IPS-20b (cell line): ENCODE results near the gene PTPRD.

ENCODE experiments used
- H3K27ac ChIP-seq: one replicate; pipeline ENCODE4 v1.5.1; 2013; ENCODE audit warnings: low read length
- H3K27me3 ChIP-seq: 2 replicates; pipeline ENCODE4 v1.6.1; 2013; ENCODE audit warnings: mild to moderate bottlenecking, low read length, inconsistent platforms; ENCODE audit not compliant: insufficient read depth
- H3K36me3 ChIP-seq: 2 replicates; pipeline ENCODE4 v1.6.1; 2013; ENCODE audit warnings: low read depth, mild to moderate bottlenecking, inconsistent platforms, low read length, moderate library complexity; ENCODE audit not compliant: insufficient read depth
- H3K4me1 ChIP-seq: 2 replicates; pipeline ENCODE4 v1.6.1; 2013; ENCODE audit warnings: mild to moderate bottlenecking, control low read depth, inconsistent platforms, low read length, moderate library complexity; ENCODE audit not compliant: insufficient read depth
- H3K4me3 ChIP-seq: 2 replicates; pipeline ENCODE4 v1.5.1; 2013; ENCODE audit warnings: mild to moderate bottlenecking, low read length, inconsistent platforms
- H3K9ac ChIP-seq: 2 replicates; pipeline ENCODE4 v1.6.1; 2013; ENCODE audit warnings: low read depth, mild to moderate bottlenecking, inconsistent platforms, low read length, moderate library complexity
- H3K9me3 ChIP-seq: 2 replicates; pipeline ENCODE4 v1.6.1; 2013; ENCODE audit warnings: mild to moderate bottlenecking, low read depth, low read length, inconsistent platforms; ENCODE audit not compliant: insufficient read depth

PTPRD gene

GRCh38 chr9:9912459-9912858 lies 700.3 kb downstream of the PTPRD start:
- H3K9ac ChIP-seq, result no peak overlapping the region
- H3K4me1 ChIP-seq, result no peaks in the 10 kb centered on the region
- H3K36me3 ChIP-seq, result no peaks in the 10 kb centered on the region
- H3K9me3 ChIP-seq, result peaks cover 3% of the 10 kb centered on the region
- H3K4me3 ChIP-seq, result no peak overlapping the region
- no peak overlapping the region for H3K27ac ChIP-seq
- H3K27me3 ChIP-seq, result no peaks in the 10 kb centered on the region

GRCh38 chr9:9905736-9906135 lies 707.1 kb downstream of the PTPRD start:
- no peaks in the 10 kb centered on the region for H3K9me3 ChIP-seq
- no peaks in the 10 kb centered on the region; the same call in 1 of the 2 replicates for H3K4me1 ChIP-seq
- H3K9ac ChIP-seq, result no peak overlapping the region
- no peak overlapping the region for H3K4me3 ChIP-seq
- no peaks in the 10 kb centered on the region for H3K36me3 ChIP-seq
- no peaks in the 10 kb centered on the region for H3K27me3 ChIP-seq
- no peak overlapping the region for H3K27ac ChIP-seq

- Histone ChIP-seq H3K27ac (no peak overlapping the region), H3K9me3 (no peaks in the 10 kb centered on the region), H3K9ac (no peak overlapping the region), H3K4me1 (no peaks in the 10 kb centered on the region; the same call in 1 of the 2 replicates), H3K4me3 (no peak overlapping the region), H3K27me3 (no peaks in the 10 kb centered on the region), H3K36me3 (no peaks in the 10 kb centered on the region)
These were observed 708.8 kb downstream of the PTPRD start for GRCh38 chr9:9904041-9904440.

- Histone ChIP-seq H3K9ac (no peak overlapping the region), H3K36me3 (no peaks in the 10 kb centered on the region), H3K4me1 (no peaks in the 10 kb centered on the region; the same call in 1 of the 2 replicates), H3K4me3 (no peak overlapping the region), H3K27ac (no peak overlapping the region), H3K27me3 (no peaks in the 10 kb centered on the region), H3K9me3 (no peaks in the 10 kb centered on the region)
These were observed 711.2 kb downstream of the PTPRD start for GRCh38 chr9:9901624-9902023.

GRCh38 chr9:9893837-9894236 lies 719.0 kb downstream of the PTPRD start:
- Histone ChIP-seq H3K9me3 (no peaks in the 10 kb centered on the region), H3K27me3 (no peaks in the 10 kb centered on the region), H3K4me1 (peaks cover 11% of the 10 kb centered on the region), H3K4me3 (no peak overlapping the region), H3K36me3 (no peaks in the 10 kb centered on the region), H3K27ac (no peak overlapping the region), H3K9ac (no peak overlapping the region)

GRCh38 chr9:9892217-9892616 lies 720.6 kb downstream of the PTPRD start:
- H3K36me3 ChIP-seq, result no peaks in the 10 kb centered on the region
- no peak overlapping the region for H3K4me3 ChIP-seq
- H3K27me3 ChIP-seq, result no peaks in the 10 kb centered on the region

GRCh38 chr9:9881692-9882091 lies 731.1 kb downstream of the PTPRD start:
- no peaks in the 10 kb centered on the region for H3K27me3 ChIP-seq
- H3K9ac ChIP-seq, result no peak overlapping the region
- no peaks in the 10 kb centered on the region for H3K36me3 ChIP-seq
- no peak overlapping the region for H3K27ac ChIP-seq
- no peaks in the 10 kb centered on the region for H3K9me3 ChIP-seq
- no peak overlapping the region for H3K4me3 ChIP-seq
- no peaks in the 10 kb centered on the region for H3K4me1 ChIP-seq

More at GRCh38 chr9:9892217-9892616, 720.6 kb downstream of the PTPRD start:
- peaks cover 11% of the 10 kb centered on the region for H3K4me1 ChIP-seq
- no peaks in the 10 kb centered on the region for H3K9me3 ChIP-seq
- no peak overlapping the region for H3K27ac ChIP-seq
- H3K9ac ChIP-seq, result no peak overlapping the region

DNA sequence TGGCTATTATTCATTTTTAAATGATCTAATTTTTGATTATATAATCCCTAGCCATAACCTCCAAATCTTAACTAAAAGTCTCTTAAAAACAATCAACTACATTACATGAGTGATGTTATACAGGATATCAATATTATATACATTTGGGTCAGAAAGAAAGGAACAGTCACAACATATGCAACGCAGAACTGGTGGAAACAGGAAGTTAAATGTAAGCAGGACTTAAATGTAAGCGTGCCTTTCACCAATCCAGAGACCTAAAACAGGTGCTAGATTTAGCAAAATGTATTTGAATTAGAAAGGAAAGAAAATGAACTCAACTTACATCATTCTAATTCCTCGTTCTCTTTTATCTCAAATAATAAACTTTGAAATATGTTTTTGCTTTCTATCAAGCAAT lies 738.5 kb downstream of the PTPRD start:
- H3K4me3 ChIP-seq, result no peak overlapping the region
- H3K36me3 ChIP-seq, result no peaks in the 10 kb centered on the region
- H3K9ac ChIP-seq, result no peak overlapping the region
- H3K27me3 ChIP-seq, result no peaks in the 10 kb centered on the region
- H3K9me3 ChIP-seq, result no peaks in the 10 kb centered on the region
- H3K27ac ChIP-seq, result no peak overlapping the region
- no peaks in the 10 kb centered on the region for H3K4me1 ChIP-seq

GRCh38 chr9:9862235-9862810 lies 750.5 kb downstream of the PTPRD start:
- H3K4me1 ChIP-seq, result no peaks in the 10 kb centered on the region
- no peak overlapping the region for H3K27ac ChIP-seq
- no peaks in the 10 kb centered on the region for H3K27me3 ChIP-seq
- H3K9me3 ChIP-seq, result no peaks in the 10 kb centered on the region
- no peaks in the 10 kb centered on the region for H3K36me3 ChIP-seq
- H3K9ac ChIP-seq, result no peak overlapping the region
- H3K4me3 ChIP-seq, result no peak overlapping the region

DNA sequence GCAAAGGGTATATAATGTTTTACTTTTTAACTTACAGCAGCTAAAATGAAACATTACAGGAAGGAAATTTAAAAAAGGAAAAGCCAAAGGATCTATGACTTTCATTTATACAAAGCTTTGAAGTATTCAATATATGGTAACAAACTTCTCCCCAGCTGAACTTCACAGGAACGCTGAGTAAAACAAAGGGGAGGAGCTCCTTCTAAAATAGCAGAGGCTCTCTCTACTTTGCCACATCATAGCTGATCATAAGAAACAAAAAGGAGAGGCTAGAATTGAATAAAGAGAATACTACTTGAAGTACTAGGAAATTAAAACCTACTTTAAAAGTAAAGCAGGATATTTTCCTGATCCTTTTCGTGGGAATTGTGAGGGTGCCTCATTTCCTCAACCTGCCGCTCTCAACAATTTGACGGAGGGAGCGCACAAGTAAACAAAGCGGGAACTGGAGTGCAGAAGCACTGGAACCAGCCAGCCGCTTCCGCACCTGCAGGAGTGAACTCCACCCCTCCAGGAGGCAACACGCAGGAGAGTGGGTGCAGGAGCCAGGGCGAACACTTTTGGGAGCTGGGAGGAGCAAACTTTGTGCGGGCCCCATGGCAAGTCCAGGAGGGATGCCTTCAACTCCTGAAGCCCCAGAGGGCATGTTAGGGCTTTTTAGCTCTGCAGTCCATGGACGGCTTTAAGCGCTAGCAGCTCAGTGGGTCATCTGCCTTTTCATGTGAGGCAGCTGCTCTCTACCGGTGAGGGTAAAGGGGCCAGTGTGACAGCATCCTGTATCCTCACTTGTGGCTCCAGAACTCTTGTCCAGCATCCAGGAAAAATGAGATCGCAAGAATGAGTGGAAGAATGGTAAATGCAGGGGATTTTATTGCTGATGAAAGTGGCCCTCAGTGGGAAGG lies 757.4 kb downstream of the PTPRD start:
- Histone ChIP-seq H3K9me3 (no peaks in the 10 kb centered on the region), H3K4me1 (no peaks in the 10 kb centered on the region), H3K36me3 (no peaks in the 10 kb centered on the region), H3K4me3 (no peak overlapping the region), H3K27ac (no peak overlapping the region), H3K27me3 (no peaks in the 10 kb centered on the region), H3K9ac (no peak overlapping the region)

DNA sequence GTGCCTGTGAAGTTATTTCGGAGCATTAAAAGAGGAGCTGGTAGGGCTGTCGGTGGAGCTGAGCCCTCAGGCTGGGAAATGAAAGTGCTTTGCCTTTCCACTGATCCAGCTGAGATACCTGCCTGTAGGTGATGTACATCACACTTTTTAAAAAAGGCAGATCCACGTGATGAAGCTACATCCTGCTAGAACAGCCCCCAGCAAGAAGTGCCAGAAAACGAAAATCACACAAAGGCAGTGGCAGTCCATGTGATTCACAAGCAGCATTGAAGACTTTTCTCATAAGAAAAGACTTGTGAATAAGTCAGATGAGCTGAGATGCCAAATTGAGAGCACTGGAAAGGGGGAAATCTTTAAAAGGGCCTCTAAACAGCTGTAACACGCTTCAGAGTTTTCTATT lies 765.1 kb downstream of the PTPRD start:
- no peaks in the 10 kb centered on the region for H3K36me3 ChIP-seq
- no peaks in the 10 kb centered on the region for H3K9me3 ChIP-seq
- no peaks in the 10 kb centered on the region for H3K27me3 ChIP-seq
- H3K4me3 ChIP-seq, result no peak overlapping the region
- H3K27ac ChIP-seq, result no peak overlapping the region
- no peak overlapping the region for H3K9ac ChIP-seq
- no peaks in the 10 kb centered on the region for H3K4me1 ChIP-seq

GRCh38 chr9:9846557-9846956 lies 766.2 kb downstream of the PTPRD start:
- Histone ChIP-seq H3K4me1 (no peaks in the 10 kb centered on the region), H3K27ac (no peak overlapping the region), H3K36me3 (no peaks in the 10 kb centered on the region), H3K4me3 (no peak overlapping the region), H3K9ac (no peak overlapping the region), H3K9me3 (no peaks in the 10 kb centered on the region), H3K27me3 (no peaks in the 10 kb centered on the region)
